ENCODE results near the gene GAREM2. TPM values are rescaled to one million over a fixed set of nuclear protein-coding genes. Genes with fewer than 3 reads are reported as not detected.
A peak's percentile ranks its signal among the peaks of the same experiment; 100 is the strongest.

The GAREM2 gene
- total and polyA plus RNA-seq, 9 of the 15 experiments (the other 6 are each of a cell fraction or from before 2014, with no cell fraction given), result 1.7 to 12.4 (median 2.5) TPM

- peaks cover 4 to 54% of the 10 kb centered on the region in 2 experiments; a peak in 4 of 5 replicates for H3K4me1 ChIP-seq (replicated peaks in 1 of 2; ENCODE audit: control insufficient read depth in 2 of 2, insufficient read depth in 2 of 2, low read length in 2 of 2)
- no peaks in the 10 kb centered on the region for H3K27me3 ChIP-seq (ENCODE audit: control insufficient read depth in 2 of 2, insufficient read depth in 2 of 2, low read length in 2 of 2)
- no peak overlapping the region for H3K4me2 ChIP-seq (ENCODE audit: insufficient read depth, low read length)
- TF ChIP-seq ARNT (IDR thresholded peaks at IDR 0.05) (no peak), POLR2G (IDR thresholded peaks at IDR 0.05; ENCODE audit: low read depth, low read length) (no peak)
- H2AFZ ChIP-seq (ENCODE audit: low read depth, low read length), result no peak overlapping the region
- H3K27ac ChIP-seq (ENCODE audit: extremely low read depth, low read depth, low read length), result no peak overlapping the region
- FAIRE-seq (no peak), DNase-seq (ENCODE audit: extremely low read depth in 1 of 4, low spot score in 3 of 4) (peak in 1 of 4 experiments; percentile 14), ATAC-seq (no peak)
- WGBS (ENCODE audit: insufficient coverage, low coverage, missing lambda C conversion rate), result 61% methylated on average over 10 of the region's 11 CpGs
- H3K9me1 ChIP-seq (ENCODE audit: control insufficient read depth, insufficient read depth, low read length), result no peaks in the 10 kb centered on the region
- peak overlapping the region in 1 of 2 experiments; percentile 55; a peak in 1 of 4 replicates for H3K9ac ChIP-seq (ENCODE audit: insufficient read depth in 1 of 2, low read depth in 2 of 2, low read length in 2 of 2)
- H3K9me3 ChIP-seq (replicated peaks; ENCODE audit: control insufficient read depth, insufficient read depth, low read depth, low read length), result no peaks in the 10 kb centered on the region
- H3K4me3 ChIP-seq, result no peak overlapping the region
- H4K20me1 ChIP-seq (replicated peaks; ENCODE audit: control insufficient read depth, insufficient read depth, low read length), result no peaks in the 10 kb centered on the region
- H3K36me3 ChIP-seq (ENCODE audit: control insufficient read depth, insufficient read depth, low read length), result no peaks in the 10 kb centered on the region
- ChIA-PET POLR2A (interaction anchor here (1.1 kb wide), 1 partner anchor 10 kb away, joined by 3 read pairs; no protein-coding TSS in a partner anchor), CTCF (ENCODE audit: low intra/inter-chr PET ratio) (no interaction called here)
- H3K79me2 ChIP-seq (ENCODE audit: control insufficient read depth, insufficient read depth, low read length), result no peaks in the 10 kb centered on the region
- no TSS peak for BruUV-seq (replicated peaks)
- in situ Hi-C loops (cut with MboI) (no loop called here), intact Hi-C loops (cut with micrococcal nuclease) (no loop called here)
These were observed 3.4 kb downstream of the GAREM2 start for GRCh38 chr2:26176279-26176615.

- Histone ChIP-seq H3K27me3 (ENCODE audit: control insufficient read depth in 2 of 2, insufficient read depth in 2 of 2, low read length in 2 of 2) (no peaks in the 10 kb centered on the region), H3K4me1 (replicated peaks in 1 of 2; ENCODE audit: control insufficient read depth in 2 of 2, insufficient read depth in 2 of 2, low read length in 2 of 2) (peaks cover 4 to 45% of the 10 kb centered on the region in 2 experiments; a peak in 4 of 5 replicates), H3K27ac (ENCODE audit: extremely low read depth, low read depth, low read length) (no peak overlapping the region), H3K9me3 (replicated peaks; ENCODE audit: control insufficient read depth, insufficient read depth, low read depth, low read length) (no peaks in the 10 kb centered on the region), H3K4me3 (no peak overlapping the region), H3K36me3 (ENCODE audit: control insufficient read depth, insufficient read depth, low read length) (no peaks in the 10 kb centered on the region), H4K20me1 (replicated peaks; ENCODE audit: control insufficient read depth, insufficient read depth, low read length) (no peaks in the 10 kb centered on the region), H3K4me2 (ENCODE audit: insufficient read depth, low read length) (no peak overlapping the region), H3K9me1 (ENCODE audit: control insufficient read depth, insufficient read depth, low read length) (no peaks in the 10 kb centered on the region), H3K79me2 (ENCODE audit: control insufficient read depth, insufficient read depth, low read length) (no peaks in the 10 kb centered on the region), H3K9ac (ENCODE audit: insufficient read depth in 1 of 2, low read depth in 2 of 2, low read length in 2 of 2) (no peak overlapping the region), H2AFZ (ENCODE audit: low read depth, low read length) (no peak overlapping the region)
- peak in 2 of 4 experiments; percentile 12 to 13 for DNase-seq (ENCODE audit: extremely low read depth in 1 of 4, low spot score in 3 of 4)
- ChIA-PET POLR2A (interaction anchor here (1.4 kb wide), 1 partner anchor 12 kb away, joined by 5 read pairs; no protein-coding TSS in a partner anchor), CTCF (ENCODE audit: low intra/inter-chr PET ratio) (no interaction called here)
- in situ Hi-C loops (cut with MboI), result no loop called here
- BruUV-seq (replicated peaks), result no TSS peak
- intact Hi-C loops (cut with micrococcal nuclease), result no loop called here
- no peak for FAIRE-seq
- no peak for ATAC-seq
- WGBS (ENCODE audit: insufficient coverage, low coverage, missing lambda C conversion rate), result 68% methylated on average over 7 of the region's 7 CpGs
- TF ChIP-seq RBM14 (IDR thresholded peaks at IDR 0.05; ENCODE audit: borderline replicate concordance, insufficient read depth, low read depth, low read length) (no peak), MGA (IDR thresholded peaks at IDR 0.05) (0 out of 2 replicates have a peak, but pooled peaks have one; percentile 20)
These were observed 4.2 kb downstream of the GAREM2 start for GRCh38 chr2:26177122-26177521.
